ENCODE data around the gene SCUBE3.

Gene SCUBE3

DNA sequence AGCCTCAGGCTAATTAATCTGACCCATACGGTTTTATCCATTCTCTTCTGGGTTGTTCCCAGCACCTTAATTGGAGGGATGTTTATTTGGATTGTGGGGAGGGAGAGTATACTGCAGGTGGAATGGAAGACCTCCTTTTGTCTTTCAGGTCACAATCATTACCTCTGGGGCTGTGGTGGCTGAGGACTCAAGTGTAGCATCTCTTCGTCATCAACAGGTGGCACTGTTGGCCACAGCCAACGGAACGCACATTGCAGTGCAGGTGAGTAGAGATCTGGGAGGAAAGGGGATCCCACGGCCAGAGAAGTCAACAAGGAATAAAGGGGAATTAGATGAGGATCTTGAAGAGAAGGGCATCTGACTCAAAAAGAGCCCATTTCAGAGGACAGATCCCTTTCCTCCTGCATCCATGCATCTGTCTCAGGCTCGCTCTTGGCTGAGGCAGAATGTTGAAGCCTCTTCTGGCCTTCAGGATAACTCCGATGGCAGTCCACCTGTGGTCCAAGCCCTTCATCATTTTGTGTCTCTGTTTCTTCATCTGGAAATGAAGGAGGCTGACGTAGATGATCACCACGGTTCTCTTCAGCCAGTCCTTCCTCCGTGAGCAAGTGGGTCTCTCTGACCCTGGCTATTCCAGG is 80.7 kb downstream of the SCUBE3 start:
- no peak for DNase-seq (ENCODE audit: low read depth)
- H3K4me3 ChIP-seq (ENCODE audit: low read depth, low read length), result no peak overlapping the region

GRCh38 chr6:35295036-35295435 is 81.3 kb downstream of the SCUBE3 start:
- no peak for DNase-seq (ENCODE audit: low read depth)
- H3K4me3 ChIP-seq (ENCODE audit: low read depth, low read length), result no peak overlapping the region

DNA sequence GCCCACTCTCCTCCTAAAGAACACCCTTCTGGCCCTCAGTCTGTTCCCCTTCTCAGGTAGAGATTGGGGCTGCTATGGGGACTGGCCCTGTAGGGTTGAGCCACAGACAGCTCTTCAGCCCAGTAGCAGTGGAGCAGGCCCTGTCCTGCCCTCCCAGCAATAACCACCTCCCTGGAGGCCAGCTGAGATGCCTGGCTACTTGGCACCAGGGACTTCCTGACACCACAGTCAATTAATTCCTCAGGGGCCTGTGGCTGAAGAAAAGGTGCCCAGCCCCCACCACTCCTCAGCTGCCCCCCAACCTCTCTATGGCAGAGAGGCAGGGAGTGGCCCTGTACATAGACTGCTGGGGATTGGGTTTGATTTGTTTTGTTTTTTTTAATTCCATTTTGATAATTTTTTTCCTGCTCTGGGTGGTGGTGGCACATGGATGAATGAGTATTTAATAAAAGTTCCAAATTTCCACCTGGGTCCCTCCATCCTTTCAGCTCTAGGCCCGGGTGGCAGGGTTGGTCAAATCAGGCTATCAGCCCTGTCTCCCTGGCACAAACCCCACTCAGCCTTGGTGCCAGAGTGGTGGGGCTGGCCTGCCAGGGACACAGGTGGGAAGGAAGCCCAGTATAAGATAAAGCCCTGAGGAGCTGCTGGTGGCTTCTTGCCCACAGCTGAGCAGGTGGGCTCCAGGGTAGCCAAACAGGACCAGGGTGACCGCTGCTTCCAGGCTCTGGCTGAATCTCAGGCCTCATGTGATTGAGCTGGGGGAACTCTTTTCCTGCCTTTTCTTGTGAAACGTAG is 82.0 kb downstream of the SCUBE3 start:
- no peak overlapping the region for H3K4me3 ChIP-seq (ENCODE audit: low read depth, low read length)
- no peak for DNase-seq (ENCODE audit: low read depth)

DNA sequence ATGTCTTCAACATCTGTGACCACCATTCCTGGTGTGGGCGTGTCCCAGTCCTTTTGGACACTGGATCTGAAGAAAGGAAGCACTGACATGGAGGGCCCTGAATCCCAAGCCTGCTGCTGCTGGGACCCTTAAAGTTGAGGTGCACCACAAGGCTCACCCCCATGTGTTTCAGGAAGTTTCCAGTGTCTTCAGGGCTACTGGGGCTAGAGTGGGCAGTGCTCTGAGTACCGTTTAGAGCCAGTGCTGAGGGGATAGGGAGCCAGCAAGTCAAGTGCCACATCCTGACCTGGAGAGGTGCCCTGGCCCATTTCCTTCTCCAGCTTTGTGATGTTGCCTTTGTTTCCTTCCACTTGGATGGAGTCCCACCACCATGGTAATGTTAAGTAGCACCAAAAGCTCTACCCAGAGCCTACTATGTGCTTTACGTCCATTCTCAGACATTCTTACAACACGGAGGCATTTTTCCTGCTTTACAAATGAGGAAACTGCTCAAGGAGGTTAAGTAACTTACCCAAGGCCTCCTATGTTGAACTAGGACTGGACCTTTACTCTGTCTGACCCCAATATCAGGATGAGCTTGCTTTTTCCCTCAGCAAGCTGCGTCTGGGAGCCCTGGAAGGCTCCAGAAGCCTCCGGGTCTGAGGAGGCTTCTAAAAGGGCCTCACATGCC is 83.3 kb downstream of the SCUBE3 start:
- peak overlapping the region; percentile 44 for H3K4me3 ChIP-seq (ENCODE audit: low read depth, low read length)
- no peak for DNase-seq (ENCODE audit: low read depth)

DNA sequence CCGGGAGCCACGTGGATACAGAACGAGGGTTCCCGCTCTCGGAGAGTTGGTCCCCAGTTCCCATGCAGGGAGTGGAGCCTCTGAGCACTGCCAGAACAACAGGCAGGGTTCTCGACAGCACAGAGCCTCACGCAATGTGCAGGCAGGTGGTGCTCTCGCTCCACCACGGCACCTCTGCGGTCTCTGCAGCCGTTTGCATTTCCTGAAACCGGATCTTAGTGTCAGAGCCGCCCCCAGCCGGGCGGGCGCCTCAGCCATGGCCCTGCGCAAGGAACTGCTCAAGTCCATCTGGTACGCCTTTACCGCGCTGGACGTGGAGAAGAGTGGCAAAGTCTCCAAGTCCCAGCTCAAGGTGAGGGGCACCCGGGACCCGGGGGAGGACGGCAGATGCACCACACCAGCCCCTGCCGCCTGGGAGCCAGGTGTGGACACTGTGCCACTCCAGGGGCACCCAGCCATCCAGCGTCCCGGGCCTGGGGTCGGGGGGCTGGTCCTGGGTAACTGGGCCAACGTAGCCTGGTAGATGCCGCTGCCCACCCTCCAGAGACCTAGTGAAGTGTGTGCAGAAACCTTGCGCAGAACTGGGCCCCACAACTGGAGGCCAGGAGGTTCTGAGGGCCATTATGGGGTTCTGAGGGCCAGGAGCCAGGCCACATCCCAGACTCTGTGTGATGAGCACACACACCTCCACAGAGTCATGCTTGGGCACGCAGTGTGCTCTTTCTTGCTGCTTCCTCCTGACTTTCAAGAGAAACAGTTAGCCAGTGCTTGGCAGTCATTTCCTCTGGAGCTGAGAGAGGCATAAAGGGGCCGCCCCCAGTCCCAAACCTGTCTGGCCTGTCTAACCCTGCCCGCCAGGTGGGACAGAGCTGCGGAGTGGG is 84.1 kb downstream of the SCUBE3 start, which contains the start of gene DEF6:
Gene DEF6, plus strand, starts transcription at position 218 of the 881 bp plus-strand sequence. Its CDS starts 39 bp downstream, at position 257.
- peak within 1 kb of the TSS; percentile 44 for H3K4me3 ChIP-seq (ENCODE audit: low read depth, low read length)
- peak; percentile 66 for DNase-seq (ENCODE audit: low read depth)

- DNase-seq (ENCODE audit: low read depth), result no peak
Observed at GRCh38 chr6:35298625-35299140, 84.9 kb downstream of the SCUBE3 start.

GRCh38 chr6:35299674-35300073 is 85.9 kb downstream of the SCUBE3 start:
- H3K4me3 ChIP-seq (ENCODE audit: low read depth, low read length), result no peak overlapping the region
- no peak for DNase-seq (ENCODE audit: low read depth)

More at GRCh38 chr6:35298625-35299140, 84.9 kb downstream of the SCUBE3 start:
- H3K4me3 ChIP-seq (ENCODE audit: low read depth, low read length), result no peak overlapping the region

DNA sequence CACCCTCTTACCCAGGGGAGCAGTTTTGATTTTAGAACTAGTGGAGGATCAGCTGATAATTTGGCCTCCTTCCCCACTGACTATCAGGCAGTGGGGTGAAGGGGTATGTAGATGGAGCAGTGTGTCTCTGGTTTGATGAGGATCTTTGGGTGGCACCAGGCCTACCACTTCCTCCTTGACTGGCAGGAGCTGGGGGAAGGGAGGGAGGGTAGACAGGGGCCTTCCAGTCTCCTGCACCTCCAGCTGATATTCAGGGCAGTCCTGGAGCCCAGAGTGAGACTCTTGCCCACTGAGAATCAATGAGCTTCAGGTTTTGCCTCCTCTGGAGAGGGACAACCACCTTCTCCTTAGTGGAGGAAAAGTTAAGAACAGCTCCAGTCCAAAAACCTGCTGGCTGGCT is 87.1 kb downstream of the SCUBE3 start:
- DNase-seq (ENCODE audit: low read depth), result no peak
- no peak overlapping the region for H3K4me3 ChIP-seq (ENCODE audit: low read depth, low read length)
